Suprapubic skin (tissue), 4 donors: ENCODE data around the gene CHST8. TPM values are rescaled to one million over a fixed set of nuclear protein-coding genes. Genes with fewer than 3 reads are reported as not detected.

Experiments used
- DNase-seq, 2 donors: peaks; one replicate each; pipeline ENCODE4 v3.0.0-alpha.2; 2019; ENCODE audit warnings: low spot score in 2 of 2
- H3K27ac ChIP-seq: fragments of 200-600 bp; sonication (generic); one replicate; pipeline ENCODE4 v1.5.1; 2019
- H3K27me3 ChIP-seq: fragments of 200-600 bp; sonication (generic); one replicate; pipeline ENCODE4 v1.5.1; 2019
- H3K36me3 ChIP-seq: fragments of 200-600 bp; sonication (generic); one replicate; pipeline ENCODE4 v1.5.1; 2019
- H3K4me1 ChIP-seq: fragments of 200-600 bp; sonication (generic); one replicate; pipeline ENCODE4 v1.5.1; 2019
- H3K4me3 ChIP-seq: fragments of 200-600 bp; sonication (generic); one replicate; pipeline ENCODE4 v1.5.1; 2019; ENCODE audit warnings: mild to moderate bottlenecking
- H3K9me3 ChIP-seq: fragments of 200-600 bp; sonication (generic); one replicate; pipeline ENCODE4 v1.5.1; 2019
- CTCF ChIP-seq, 2 donors: fragments of 200-600 bp in 1 of 2; fragments of 450-650 bp in 1 of 2; sonication (generic) in 1 of 2; IDR thresholded peaks; one replicate each; pipeline ENCODE4 v1.5.1; 2016 to 2019; ENCODE audit warnings: antibody characterized with exemption in 2 of 2, mild to moderate bottlenecking in 1 of 2, moderate library complexity in 1 of 2
- EP300 ChIP-seq: sonication (generic); formaldehyde crosslinking; IDR thresholded peaks from one replicate; pipeline ENCODE4 v1.6.1; 2017; ENCODE audit warnings: antibody characterized with exemption
- POLR2A ChIP-seq, 2 donors: fragments of 450-650 bp; IDR thresholded peaks; one replicate each; pipeline ENCODE4 v1.6.1; 2017; ENCODE audit warnings: antibody characterized with exemption in 2 of 2, mild to moderate bottlenecking in 2 of 2, moderate library complexity in 2 of 2
- POLR2AphosphoS5 ChIP-seq, 3 donors: sonication (generic); formaldehyde crosslinking; IDR thresholded peaks; one replicate each; pipeline ENCODE4 v1.6.1; 2017; ENCODE audit warnings: antibody characterized with exemption in 3 of 3
- WGBS: methylation state at CpG from one replicate; pipeline ENCODE4 v1.1.5; 2018; 5-methylcytosine and 5-hydroxymethylcytosine counted together
- total RNA-seq, 4 donors: library from RNA; depleted of rRNA; stranded (reverse); fragments of >200 nt; gene quantifications; one replicate each; pipeline ENCODE4 v1.1.0, GENCODE V29; 2016

CHST8 gene
- total RNA-seq, 4 donors from 2014 or later, result 0.36 TPM; not detected in 3

GRCh38 chr19:33756177-33756576 is 134.4 kb downstream of the CHST8 start:
- no peak overlapping the region for H3K27ac ChIP-seq
- peaks cover 16% of the 10 kb centered on the region for H3K27me3 ChIP-seq
- H3K9me3 ChIP-seq, result no peaks in the 10 kb centered on the region
- DNase-seq, result no peak
- WGBS, result 88% methylated on average over 11 of the region's 11 CpGs
- no peaks in the 10 kb centered on the region for H3K36me3 ChIP-seq
- no peaks in the 10 kb centered on the region for H3K4me1 ChIP-seq
- no peak overlapping the region for H3K4me3 ChIP-seq
- TF ChIP-seq POLR2AphosphoS5 (IDR thresholded peaks at IDR 0.05) (no peak), EP300 (no peak)

GRCh38 chr19:33758541-33759013 is 136.8 kb downstream of the CHST8 start:
- DNase-seq, result no peak
- Histone ChIP-seq H3K4me1 (no peaks in the 10 kb centered on the region), H3K27me3 (peaks cover 23% of the 10 kb centered on the region), H3K27ac (no peak overlapping the region), H3K9me3 (no peaks in the 10 kb centered on the region), H3K36me3 (no peaks in the 10 kb centered on the region), H3K4me3 (no peak overlapping the region)
- TF ChIP-seq EP300, result no peak
- no peak for TF ChIP-seq POLR2AphosphoS5 (IDR thresholded peaks at IDR 0.05)
- WGBS, result 67% methylated on average over 5 of the region's 12 CpGs

- TF ChIP-seq CTCF (IDR thresholded peaks at IDR 0.05) (no peak), POLR2AphosphoS5 (IDR thresholded peaks at IDR 0.05) (no peak), POLR2A (IDR thresholded peaks at IDR 0.05) (no peak)
- DNase-seq, result no peak
- Histone ChIP-seq H3K9me3 (no peaks in the 10 kb centered on the region), H3K27ac (no peak overlapping the region), H3K4me3 (no peak overlapping the region), H3K27me3 (peaks cover 26% of the 10 kb centered on the region), H3K36me3 (no peaks in the 10 kb centered on the region), H3K4me1 (no peaks in the 10 kb centered on the region)
- WGBS, result 100% methylated on average over 1 of the region's 7 CpGs
These were observed 137.6 kb downstream of the CHST8 start for GRCh38 chr19:33759356-33759755.

GRCh38 chr19:33763633-33764371 is 142.0 kb downstream of the CHST8 start:
- no peak for DNase-seq
- Histone ChIP-seq H3K9me3 (no peaks in the 10 kb centered on the region), H3K4me1 (no peaks in the 10 kb centered on the region), H3K4me3 (no peak overlapping the region), H3K27ac (no peak overlapping the region), H3K36me3 (no peaks in the 10 kb centered on the region), H3K27me3 (peaks cover 34% of the 10 kb centered on the region)
- no peak for TF ChIP-seq EP300
- TF ChIP-seq CTCF (IDR thresholded peaks at IDR 0.05), result no peak
- TF ChIP-seq POLR2A (IDR thresholded peaks at IDR 0.05), result no peak
- TF ChIP-seq POLR2AphosphoS5 (IDR thresholded peaks at IDR 0.05), result no peak
- 23% methylated on average over 5 of the region's 11 CpGs for WGBS

GRCh38 chr19:33766623-33767022 is 144.9 kb downstream of the CHST8 start:
- H3K36me3 ChIP-seq, result no peaks in the 10 kb centered on the region
- TF ChIP-seq CTCF (IDR thresholded peaks at IDR 0.05) (no peak), POLR2AphosphoS5 (IDR thresholded peaks at IDR 0.05) (no peak), EP300 (no peak), POLR2A (IDR thresholded peaks at IDR 0.05) (no peak)
- H3K4me3 ChIP-seq, result no peak overlapping the region
- 70% methylated on average over 11 of the region's 13 CpGs for WGBS
- no peaks in the 10 kb centered on the region for H3K4me1 ChIP-seq
- H3K27me3 ChIP-seq, result peaks cover 53% of the 10 kb centered on the region
- H3K27ac ChIP-seq, result no peak overlapping the region
- H3K9me3 ChIP-seq, result no peaks in the 10 kb centered on the region
- no peak for DNase-seq

- H3K4me3 ChIP-seq, result no peak overlapping the region
- H3K27ac ChIP-seq, result no peak overlapping the region
- 59% methylated on average over 6 of the region's 9 CpGs for WGBS
- TF ChIP-seq POLR2AphosphoS5 (IDR thresholded peaks at IDR 0.05) (no peak), EP300 (no peak), CTCF (IDR thresholded peaks at IDR 0.05) (no peak), POLR2A (IDR thresholded peaks at IDR 0.05) (no peak)
- H3K27me3 ChIP-seq, result peaks cover 47% of the 10 kb centered on the region
- DNase-seq, result no peak
- H3K36me3 ChIP-seq, result no peaks in the 10 kb centered on the region
- no peaks in the 10 kb centered on the region for H3K9me3 ChIP-seq
- no peaks in the 10 kb centered on the region for H3K4me1 ChIP-seq
These were observed 146.2 kb downstream of the CHST8 start for GRCh38 chr19:33767898-33768413.
